Measurements from ENCODE around the gene CLCN7. TPM values are rescaled to one million over a fixed set of nuclear protein-coding genes. Genes with fewer than 3 reads are reported as not detected.

The CLCN7 gene
- total and polyA plus RNA-seq, 2 of the 13 experiments (the other 11 are each of a cell fraction or from before 2014, with no cell fraction given): 24.6 to 25.1 TPM

DNA sequence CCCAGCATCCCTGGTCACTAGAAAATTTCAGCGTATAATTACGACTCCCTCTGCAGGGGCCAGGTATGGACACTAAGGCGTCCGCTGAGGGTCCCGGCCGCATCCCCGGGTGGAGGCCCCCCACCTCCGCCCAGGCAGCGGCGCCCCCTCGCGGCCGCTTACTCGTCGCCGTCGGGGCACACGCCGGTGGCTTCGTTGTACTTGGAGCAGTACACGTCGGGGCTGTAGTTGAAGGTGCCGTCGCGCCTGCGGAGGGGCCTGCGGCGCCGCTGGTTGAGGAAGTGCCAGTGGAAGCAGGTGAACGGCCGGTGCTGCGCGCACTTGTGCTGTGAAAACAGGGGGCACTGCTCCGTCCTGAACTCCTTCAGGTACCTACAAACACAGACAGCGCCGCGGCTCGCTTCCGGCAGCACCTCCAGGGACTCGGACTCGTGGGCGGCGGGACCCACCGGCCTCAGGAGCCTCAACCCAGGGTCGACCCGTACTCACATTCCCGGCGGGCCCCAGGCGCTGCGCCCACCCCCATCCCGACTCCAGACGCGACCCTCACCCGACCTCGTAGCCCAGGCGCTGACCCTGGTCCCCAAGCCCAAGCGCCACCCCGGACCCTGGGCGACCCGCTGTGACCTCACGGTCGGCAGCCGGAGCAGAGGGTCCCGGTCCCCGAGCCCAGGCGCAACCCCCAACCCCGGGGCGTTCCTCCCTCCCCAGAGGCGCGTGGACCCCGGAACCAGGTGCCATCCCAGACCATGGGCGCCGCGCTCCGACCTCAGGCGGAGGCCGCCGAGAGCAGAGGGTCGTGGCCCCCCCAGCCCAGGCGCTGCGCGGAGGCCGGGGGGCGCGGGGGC, 60.9 kb downstream of the CLCN7 start (continued):
- TF ChIP-seq, protein P1, sequence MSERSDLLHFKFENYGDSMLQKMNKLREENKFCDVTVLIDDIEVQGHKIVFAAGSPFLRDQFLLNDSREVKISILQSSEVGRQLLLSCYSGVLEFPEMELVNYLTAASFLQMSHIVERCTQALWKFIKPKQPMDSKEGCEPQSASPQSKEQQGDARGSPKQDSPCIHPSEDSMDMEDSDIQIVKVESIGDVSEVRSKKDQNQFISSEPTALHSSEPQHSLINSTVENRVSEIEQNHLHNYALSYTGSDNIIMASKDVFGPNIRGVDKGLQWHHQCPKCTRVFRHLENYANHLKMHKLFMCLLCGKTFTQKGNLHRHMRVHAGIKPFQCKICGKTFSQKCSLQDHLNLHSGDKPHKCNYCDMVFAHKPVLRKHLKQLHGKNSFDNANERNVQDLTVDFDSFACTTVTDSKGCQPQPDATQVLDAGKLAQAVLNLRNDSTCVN (CRISPR knock-in tag; IDR thresholded peaks at IDR 0.05; ENCODE audit: borderline replicate concordance): 0 out of 2 replicates have a peak, but pooled peaks have one; percentile 7
- no peak for TF ChIP-seq ZNF724P (CRISPR knock-in tag; IDR thresholded peaks at IDR 0.05; ENCODE audit: borderline replicate concordance)
- TF ChIP-seq SP2 (CRISPR knock-in tag; IDR thresholded peaks at IDR 0.05): no peak
- peak; percentile 56 for TF ChIP-seq HNRNPLL (IDR thresholded peaks at IDR 0.05; ENCODE audit: low read depth, low read length, poor library complexity, severe bottlenecking)
- TF ChIP-seq ZBTB8A (CRISPR knock-in tag; IDR thresholded peaks at IDR 0.05; ENCODE audit: borderline replicate concordance, low read depth): no peak
- TF ChIP-seq, protein P2, sequence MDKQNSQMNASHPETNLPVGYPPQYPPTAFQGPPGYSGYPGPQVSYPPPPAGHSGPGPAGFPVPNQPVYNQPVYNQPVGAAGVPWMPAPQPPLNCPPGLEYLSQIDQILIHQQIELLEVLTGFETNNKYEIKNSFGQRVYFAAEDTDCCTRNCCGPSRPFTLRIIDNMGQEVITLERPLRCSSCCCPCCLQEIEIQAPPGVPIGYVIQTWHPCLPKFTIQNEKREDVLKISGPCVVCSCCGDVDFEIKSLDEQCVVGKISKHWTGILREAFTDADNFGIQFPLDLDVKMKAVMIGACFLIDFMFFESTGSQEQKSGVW (CRISPR knock-in tag; IDR thresholded peaks at IDR 0.05; ENCODE audit: borderline replicate concordance): no peak
- no peak for TF ChIP-seq CENPX (CRISPR knock-in tag; IDR thresholded peaks at IDR 0.05)
- peak; percentile 98 for TF ChIP-seq ZMYM2 (CRISPR knock-in tag; IDR thresholded peaks at IDR 0.05)
- no peak for TF ChIP-seq GATAD2A (CRISPR knock-in tag; IDR thresholded peaks at IDR 0.05)
- no peak for TF ChIP-seq DNMT1 (CRISPR knock-in tag; IDR thresholded peaks at IDR 0.05)
- TF ChIP-seq FOXM1 (CRISPR knock-in tag; IDR thresholded peaks at IDR 0.05): no peak
- TF ChIP-seq, protein P3, sequence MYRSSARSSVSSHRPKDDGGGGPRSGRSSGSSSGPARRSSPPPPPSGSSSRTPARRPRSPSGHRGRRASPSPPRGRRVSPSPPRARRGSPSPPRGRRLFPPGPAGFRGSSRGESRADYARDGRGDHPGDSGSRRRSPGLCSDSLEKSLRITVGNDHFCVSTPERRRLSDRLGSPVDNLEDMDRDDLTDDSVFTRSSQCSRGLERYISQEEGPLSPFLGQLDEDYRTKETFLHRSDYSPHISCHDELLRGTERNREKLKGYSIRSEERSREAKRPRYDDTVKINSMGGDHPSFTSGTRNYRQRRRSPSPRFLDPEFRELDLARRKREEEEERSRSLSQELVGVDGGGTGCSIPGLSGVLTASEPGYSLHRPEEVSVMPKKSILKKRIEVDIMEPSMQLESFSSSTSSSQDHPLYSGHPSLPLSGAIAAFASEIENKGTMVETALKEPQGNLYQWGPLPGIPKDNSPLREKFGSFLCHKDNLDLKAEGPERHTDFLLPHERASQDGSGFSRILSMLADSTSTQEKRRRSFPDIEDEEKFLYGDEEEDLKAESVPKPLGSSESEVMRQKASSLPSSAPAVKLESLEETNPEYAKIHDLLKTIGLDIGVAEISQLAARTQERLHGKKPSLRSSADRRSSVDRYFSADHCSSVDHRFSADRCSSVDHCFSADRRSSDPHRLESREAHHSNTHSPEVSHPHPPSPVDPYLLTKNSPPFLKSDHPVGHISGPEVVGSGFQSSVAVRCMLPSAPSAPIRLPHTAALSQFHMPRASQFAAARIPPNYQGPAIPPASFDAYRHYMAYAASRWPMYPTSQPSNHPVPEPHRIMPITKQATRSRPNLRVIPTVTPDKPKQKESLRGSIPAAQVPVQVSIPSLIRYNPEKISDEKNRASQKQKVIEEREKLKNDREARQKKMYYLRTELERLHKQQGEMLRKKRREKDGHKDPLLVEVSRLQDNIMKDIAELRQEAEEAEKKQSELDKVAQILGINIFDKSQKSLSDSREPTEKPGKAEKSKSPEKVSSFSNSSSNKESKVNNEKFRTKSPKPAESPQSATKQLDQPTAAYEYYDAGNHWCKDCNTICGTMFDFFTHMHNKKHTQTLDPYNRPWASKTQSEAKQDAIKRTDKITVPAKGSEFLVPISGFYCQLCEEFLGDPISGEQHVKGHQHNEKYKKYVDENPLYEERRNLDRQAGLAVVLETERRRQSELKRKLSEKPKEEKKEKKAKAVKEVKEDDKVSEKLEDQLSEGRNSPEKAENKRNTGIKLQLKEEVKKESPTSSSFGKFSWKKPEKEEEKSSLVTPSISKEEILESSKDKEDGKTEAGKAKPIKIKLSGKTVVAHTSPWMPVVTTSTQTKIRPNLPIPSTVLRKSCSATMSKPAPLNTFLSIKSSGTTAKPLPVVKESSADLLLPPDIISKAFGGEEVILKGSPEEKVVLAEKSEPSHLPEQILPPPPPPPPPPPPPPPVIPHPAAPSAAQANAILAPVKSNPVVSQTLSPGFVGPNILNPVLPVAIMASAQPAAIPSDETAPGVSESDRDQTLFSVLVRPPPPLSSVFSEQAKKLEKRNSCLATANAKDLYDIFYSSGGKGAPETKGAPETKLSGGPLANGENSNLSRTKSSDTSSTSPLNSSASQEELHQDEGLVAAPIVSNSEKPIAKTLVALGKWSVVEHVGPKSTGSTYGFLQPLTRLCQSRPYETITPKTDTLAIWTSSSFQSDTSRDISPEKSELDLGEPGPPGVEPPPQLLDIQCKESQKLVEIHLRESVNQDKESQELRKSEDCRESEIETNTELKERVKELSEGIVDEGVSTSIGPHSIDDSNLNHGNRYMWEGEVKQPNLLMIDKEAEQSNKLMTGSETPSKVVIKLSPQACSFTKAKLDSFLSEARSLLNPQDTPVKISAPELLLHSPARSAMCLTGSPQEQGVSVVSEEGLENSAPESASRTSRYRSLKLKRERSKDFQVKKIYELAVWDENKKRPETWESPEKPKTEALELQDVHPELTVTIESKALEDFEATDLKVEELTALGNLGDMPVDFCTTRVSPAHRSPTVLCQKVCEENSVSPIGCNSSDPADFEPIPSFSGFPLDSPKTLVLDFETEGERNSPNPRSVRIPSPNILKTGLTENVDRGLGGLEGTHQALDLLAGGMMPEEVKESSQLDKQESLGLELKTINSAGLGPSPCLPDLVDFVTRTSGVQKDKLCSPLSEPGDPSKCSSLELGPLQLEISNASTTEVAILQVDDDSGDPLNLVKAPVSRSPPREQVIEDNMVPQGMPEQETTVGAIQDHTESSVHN (CRISPR knock-in tag; IDR thresholded peaks at IDR 0.05): no peak
- peak; percentile 49; the same call in 1 of the 2 replicates for TF ChIP-seq MYC (CRISPR knock-in tag; IDR thresholded peaks at IDR 0.05; ENCODE audit: borderline replicate concordance)
- peak; percentile 51; the same call in 1 of the 2 replicates for TF ChIP-seq ZNF501 (CRISPR knock-in tag; IDR thresholded peaks at IDR 0.05)
- TF ChIP-seq, protein P4, sequence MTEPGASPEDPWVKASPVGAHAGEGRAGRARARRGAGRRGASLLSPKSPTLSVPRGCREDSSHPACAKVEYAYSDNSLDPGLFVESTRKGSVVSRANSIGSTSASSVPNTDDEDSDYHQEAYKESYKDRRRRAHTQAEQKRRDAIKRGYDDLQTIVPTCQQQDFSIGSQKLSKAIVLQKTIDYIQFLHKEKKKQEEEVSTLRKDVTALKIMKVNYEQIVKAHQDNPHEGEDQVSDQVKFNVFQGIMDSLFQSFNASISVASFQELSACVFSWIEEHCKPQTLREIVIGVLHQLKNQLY (CRISPR knock-in tag; IDR thresholded peaks at IDR 0.05): no peak
- no peak for TF ChIP-seq BRCA1 (CRISPR knock-in tag; IDR thresholded peaks at IDR 0.05)
- TF ChIP-seq SRY (CRISPR knock-in tag; IDR thresholded peaks at IDR 0.05): peak; percentile 54; the same call in 1 of the 2 replicates
- TF ChIP-seq SAFB2 (CRISPR knock-in tag; IDR thresholded peaks at IDR 0.05; ENCODE audit: borderline replicate concordance, low read depth): no peak
- TF ChIP-seq TCF7L2 (IDR thresholded peaks at IDR 0.05; ENCODE audit: low read depth, low read length): no peak
